HFFc6 (cell line): ENCODE data around the gene ZNF574. TPM values are rescaled to one million over a fixed set of nuclear protein-coding genes. Genes with fewer than 3 reads are reported as not detected.
"Not testable (repeated sequence)": the region's sequence is repeated elsewhere in the genome, so short reads cannot be mapped to it uniquely, and the experiment has no call there.

Source experiments
- DNase-seq: peaks from one replicate; pipeline ENCODE4 v3.0.0-alpha.2; 2018
- H3K27ac Mint-ChIP-seq: 2 replicates; pipeline ENCODE4 v1.8.0; 2020; ENCODE audit warnings: mild to moderate bottlenecking, mixed read lengths
- H3K27me3 Mint-ChIP-seq: 2 replicates; pipeline ENCODE4 v1.8.0; 2021; ENCODE audit warnings: mild to moderate bottlenecking, moderate library complexity, mixed read lengths; ENCODE audit not compliant: insufficient read depth
- H3K36me3 Mint-ChIP-seq: 2 replicates; pipeline ENCODE4 v1.8.0; 2021; ENCODE audit warnings: low read depth, mixed read lengths
- H3K4me1 Mint-ChIP-seq: 2 replicates; pipeline ENCODE4 v1.8.0; 2020; ENCODE audit warnings: low read depth, mixed read lengths
- H3K4me3 Mint-ChIP-seq: 2 replicates; pipeline ENCODE4 v1.8.0; 2020; ENCODE audit warnings: mild to moderate bottlenecking, moderate library complexity, mixed read lengths
- H3K9me3 Mint-ChIP-seq: 2 replicates; pipeline ENCODE4 v1.8.0; 2020; ENCODE audit warnings: mild to moderate bottlenecking, mixed read lengths
- total RNA-seq, 6 experiments: library from RNA; stranded (reverse); fragmentation: NEBNext Ultra II Directional; extraction: Animal tissue kit (Norgen Biotek cat#: 25700); gene quantifications; 2 replicates in 1 of 6; 3 replicates in 5 of 6; pipeline ENCODE4 v1.2.3, GENCODE V29; 2021
- TF ChIP-seq, protein P1 (sequence below): fragments of 200-600 bp; sonication (generic); IDR thresholded peaks from 2 replicates; pipeline ENCODE4 v1.5.0; 2021; ENCODE audit warnings: antibody characterized with exemption, mild to moderate bottlenecking

Gene ZNF574
- total RNA-seq, 6 experiments from 2014 or later = 14.0 to 16.5 (median 15.1) TPM

DNA sequence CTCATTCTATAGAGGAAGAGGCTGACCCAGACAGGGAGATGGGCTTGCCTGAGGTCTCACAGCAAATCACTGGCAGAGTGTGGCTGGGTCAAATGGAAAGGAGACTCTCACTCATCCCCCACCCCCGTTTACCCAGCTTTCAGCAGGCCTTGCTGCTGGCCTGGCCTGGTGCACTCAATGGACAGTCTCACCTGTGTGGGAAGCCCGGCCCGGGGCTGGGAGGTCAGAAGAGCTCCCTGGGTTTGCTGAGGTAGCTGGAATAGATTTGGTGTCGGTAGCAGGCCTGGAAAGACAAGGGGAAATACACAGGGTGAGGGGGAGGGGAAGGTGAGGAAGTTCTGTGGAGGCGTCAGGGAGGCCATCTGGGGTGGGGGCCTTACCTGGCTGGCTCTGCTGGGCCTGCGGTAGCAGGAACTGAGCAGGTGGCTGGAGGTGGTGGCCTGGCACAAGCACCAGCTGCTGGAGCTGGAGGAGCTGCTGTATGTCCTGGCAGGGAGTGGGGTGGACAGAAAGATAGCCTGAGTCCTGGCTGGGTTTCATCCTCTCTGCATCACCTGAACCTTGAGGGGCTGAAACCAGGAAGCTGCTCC lies 23.5 kb downstream of the ZNF574 start:
- Mint-ChIP-seq H3K4me1 (peaks cover 8% of the 10 kb centered on the region), H3K27ac (no peak overlapping the region), H3K36me3 (peaks cover 6% of the 10 kb centered on the region), H3K27me3 (no peaks in the 10 kb centered on the region; the same call in 1 of the 2 replicates), H3K9me3 (no peaks in the 10 kb centered on the region), H3K4me3 (no peak overlapping the region)
- TF ChIP-seq, protein P1, sequence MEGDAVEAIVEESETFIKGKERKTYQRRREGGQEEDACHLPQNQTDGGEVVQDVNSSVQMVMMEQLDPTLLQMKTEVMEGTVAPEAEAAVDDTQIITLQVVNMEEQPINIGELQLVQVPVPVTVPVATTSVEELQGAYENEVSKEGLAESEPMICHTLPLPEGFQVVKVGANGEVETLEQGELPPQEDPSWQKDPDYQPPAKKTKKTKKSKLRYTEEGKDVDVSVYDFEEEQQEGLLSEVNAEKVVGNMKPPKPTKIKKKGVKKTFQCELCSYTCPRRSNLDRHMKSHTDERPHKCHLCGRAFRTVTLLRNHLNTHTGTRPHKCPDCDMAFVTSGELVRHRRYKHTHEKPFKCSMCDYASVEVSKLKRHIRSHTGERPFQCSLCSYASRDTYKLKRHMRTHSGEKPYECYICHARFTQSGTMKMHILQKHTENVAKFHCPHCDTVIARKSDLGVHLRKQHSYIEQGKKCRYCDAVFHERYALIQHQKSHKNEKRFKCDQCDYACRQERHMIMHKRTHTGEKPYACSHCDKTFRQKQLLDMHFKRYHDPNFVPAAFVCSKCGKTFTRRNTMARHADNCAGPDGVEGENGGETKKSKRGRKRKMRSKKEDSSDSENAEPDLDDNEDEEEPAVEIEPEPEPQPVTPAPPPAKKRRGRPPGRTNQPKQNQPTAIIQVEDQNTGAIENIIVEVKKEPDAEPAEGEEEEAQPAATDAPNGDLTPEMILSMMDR = no peak
- DNase-seq = no peak

DNA sequence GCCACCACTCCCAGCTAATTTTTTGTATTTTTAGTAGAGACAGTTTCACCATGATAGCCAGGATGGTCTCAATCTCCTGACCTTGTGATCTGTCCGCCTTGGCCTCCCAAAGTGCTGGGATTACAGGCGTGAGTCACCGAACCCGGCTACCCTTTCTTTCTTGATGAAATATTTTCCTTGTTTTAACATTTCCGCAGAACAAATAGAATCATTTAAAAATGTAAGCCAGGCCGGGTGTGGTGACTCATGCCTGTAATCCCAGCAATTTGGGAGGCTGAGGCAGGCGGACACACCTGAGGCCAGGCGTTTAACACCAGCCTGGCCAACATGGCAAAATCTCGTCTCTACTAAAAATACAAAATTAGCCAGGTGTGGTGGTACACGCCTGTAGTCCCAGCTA lies 24.3 kb downstream of the ZNF574 start:
- H3K4me3 Mint-ChIP-seq, H3K4me1 Mint-ChIP-seq, H3K36me3 Mint-ChIP-seq, H3K27ac Mint-ChIP-seq, DNase-seq, H3K27me3 Mint-ChIP-seq, H3K9me3 Mint-ChIP-seq: not testable (repeated sequence)

DNA sequence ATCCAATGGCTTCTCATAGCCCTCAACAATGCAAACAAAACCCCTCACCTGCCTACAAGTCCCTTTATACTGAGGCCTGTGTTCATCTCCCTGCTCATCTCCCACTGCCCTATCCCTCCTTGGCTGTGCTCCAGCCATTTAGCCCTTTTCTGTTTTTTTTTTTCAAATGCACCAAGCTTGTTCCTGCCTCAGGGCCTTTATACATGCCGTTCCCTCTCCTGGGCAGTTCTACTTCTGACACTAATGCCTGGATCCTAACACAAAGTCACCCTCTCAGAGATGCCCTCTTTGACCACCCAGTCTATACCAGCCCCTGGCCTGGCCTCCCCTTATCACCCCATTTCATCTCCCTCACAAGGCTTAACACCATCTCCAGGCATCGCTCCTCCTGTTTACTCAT lies 26.9 kb downstream of the ZNF574 start:
- no peak for DNase-seq
- H3K27me3 Mint-ChIP-seq = no peaks in the 10 kb centered on the region; the same call in 1 of the 2 replicates
- H3K4me3 Mint-ChIP-seq = no peak overlapping the region
- peaks cover 8% of the 10 kb centered on the region for H3K4me1 Mint-ChIP-seq
- TF ChIP-seq, protein P1 = no peak
- H3K36me3 Mint-ChIP-seq = no peaks in the 10 kb centered on the region; the same call in 1 of the 2 replicates
- no peaks in the 10 kb centered on the region for H3K9me3 Mint-ChIP-seq
- no peak overlapping the region; the same call in 1 of the 2 replicates for H3K27ac Mint-ChIP-seq

GRCh38 chr19:42105368-42105767 lies 29.4 kb downstream of the ZNF574 start:
- Mint-ChIP-seq H3K9me3 (no peaks in the 10 kb centered on the region), H3K4me3 (no peak overlapping the region), H3K27me3 (no peaks in the 10 kb centered on the region; the same call in 1 of the 2 replicates), H3K27ac (no peak overlapping the region), H3K36me3 (no peaks in the 10 kb centered on the region), H3K4me1 (peaks cover 24% of the 10 kb centered on the region)
- no peak for DNase-seq
- TF ChIP-seq, protein P1 = no peak

- Mint-ChIP-seq H3K4me3 (0 out of 2 replicates have a peak overlapping the region, but pooled peaks have one; percentile 18), H3K4me1 (peaks cover 49% of the 10 kb centered on the region), H3K9me3 (no peaks in the 10 kb centered on the region), H3K27ac (peak overlapping the region; percentile 71), H3K36me3 (peaks cover 6% of the 10 kb centered on the region), H3K27me3 (peaks cover 4% of the 10 kb centered on the region)
- peak; percentile 81 for DNase-seq
- TF ChIP-seq, protein P1 = peak; percentile 100
Observed at GRCh38 chr19:42108527-42109389, 32.8 kb downstream of the ZNF574 start.

- peaks cover 60% of the 10 kb centered on the region for H3K4me1 Mint-ChIP-seq
- H3K27me3 Mint-ChIP-seq = peaks cover 4% of the 10 kb centered on the region
- TF ChIP-seq, protein P1 = no peak
- H3K4me3 Mint-ChIP-seq = no peak overlapping the region
- no peaks in the 10 kb centered on the region for H3K9me3 Mint-ChIP-seq
- H3K27ac Mint-ChIP-seq = no peak overlapping the region
- no peak for DNase-seq
- peaks cover 6% of the 10 kb centered on the region for H3K36me3 Mint-ChIP-seq
Observed at GRCh38 chr19:42109896-42110295, 33.9 kb downstream of the ZNF574 start.
